HG02610 (cell line): ENCODE results near the gene CRX.
"Not testable (repeated sequence)": the region's sequence is repeated elsewhere in the genome, so short reads cannot be mapped to it uniquely, and the experiment has no call there.

Source experiments
- ATAC-seq: cut with Tn5 transposase; IDR thresholded peaks from one replicate; pipeline ENCODE4 v1.9.1; 2021; ENCODE audit warnings: mild to moderate bottlenecking, moderate library complexity; ENCODE audit not compliant: unreplicated experiment

Gene CRX

GRCh38 chr19:47803148-47803547 lies 18.6 kb upstream of the CRX start:
- ATAC-seq, result not testable (repeated sequence)

- ATAC-seq, result not testable (repeated sequence)
These were observed 18.1 kb upstream of the CRX start for GRCh38 chr19:47803671-47804070.

DNA sequence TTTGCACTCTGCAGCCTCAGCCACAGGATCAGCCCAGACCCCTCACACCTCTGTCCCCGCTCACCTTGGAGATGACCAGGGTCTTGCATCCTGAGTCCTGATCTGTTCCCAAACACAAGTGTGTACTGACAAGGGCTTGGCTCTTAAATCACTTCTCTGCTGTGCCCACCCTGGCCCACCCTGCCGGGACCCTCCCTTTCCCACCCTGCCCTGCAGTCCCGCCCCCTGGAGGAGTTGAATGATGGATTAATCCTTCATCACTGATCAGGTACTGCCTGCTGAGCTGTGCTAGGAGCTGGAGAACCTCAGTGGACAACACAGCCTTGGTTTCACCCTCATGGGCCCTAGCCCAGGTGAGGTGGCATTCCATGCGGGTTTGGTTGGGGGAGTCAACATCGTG lies 17.3 kb upstream of the CRX start, which contains the start of gene TPRX1:
TPRX1 (minus strand) TSS at position 101 of the 400 bp plus-strand sequence; CDS start at position 89, 12 bp downstream.
- ATAC-seq, result not testable (repeated sequence)

- ATAC-seq, result no peak
These were observed 16.4 kb upstream of the CRX start for GRCh38 chr19:47805313-47805712.

DNA sequence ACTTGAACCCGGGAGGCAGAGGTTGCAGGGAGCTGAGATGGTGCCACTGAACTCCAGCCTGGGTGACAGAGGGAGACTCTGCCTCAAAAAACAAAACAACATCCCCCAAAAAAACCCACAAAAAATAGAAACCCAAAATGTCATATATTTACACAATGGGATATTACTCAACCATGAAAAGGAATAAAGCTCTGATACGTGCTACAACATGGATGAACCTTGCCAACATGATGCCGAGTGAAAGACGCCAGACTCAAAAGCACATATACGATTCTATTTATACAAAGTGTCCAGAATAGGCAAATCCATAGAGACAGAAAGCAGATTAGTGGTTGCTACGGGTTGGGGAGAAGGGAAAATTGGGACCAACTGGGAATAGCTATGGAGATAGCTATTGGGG lies 15.3 kb upstream of the CRX start:
- ATAC-seq, result no peak

GRCh38 chr19:47813304-47813994 lies 8.3 kb upstream of the CRX start:
- no peak for ATAC-seq

- no peak for ATAC-seq
These were observed 7.8 kb upstream of the CRX start for GRCh38 chr19:47813995-47814328.

DNA sequence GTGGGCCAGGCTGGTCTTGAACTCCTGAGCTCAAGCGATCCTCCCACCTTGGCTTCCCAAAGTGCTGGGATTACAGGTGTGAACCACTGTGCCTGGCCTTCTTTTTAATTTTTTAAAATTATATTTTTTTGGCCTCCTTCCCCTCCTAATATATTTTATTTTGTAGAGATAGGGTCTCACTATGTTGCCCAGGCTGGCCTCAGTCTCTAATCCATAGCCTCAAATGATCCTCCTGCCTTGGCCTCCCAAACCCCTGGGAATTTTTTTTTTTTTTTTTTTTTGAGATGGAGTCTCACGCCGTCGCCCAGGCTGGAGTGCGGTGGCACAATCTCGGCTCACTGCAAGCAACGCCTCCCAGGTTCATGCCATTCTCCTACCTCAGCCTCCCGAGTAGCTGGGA lies 5.5 kb upstream of the CRX start:
- ATAC-seq, result not testable (repeated sequence)

- not testable (repeated sequence) for ATAC-seq
These were observed 3.5 kb upstream of the CRX start for GRCh38 chr19:47818221-47818620.

DNA sequence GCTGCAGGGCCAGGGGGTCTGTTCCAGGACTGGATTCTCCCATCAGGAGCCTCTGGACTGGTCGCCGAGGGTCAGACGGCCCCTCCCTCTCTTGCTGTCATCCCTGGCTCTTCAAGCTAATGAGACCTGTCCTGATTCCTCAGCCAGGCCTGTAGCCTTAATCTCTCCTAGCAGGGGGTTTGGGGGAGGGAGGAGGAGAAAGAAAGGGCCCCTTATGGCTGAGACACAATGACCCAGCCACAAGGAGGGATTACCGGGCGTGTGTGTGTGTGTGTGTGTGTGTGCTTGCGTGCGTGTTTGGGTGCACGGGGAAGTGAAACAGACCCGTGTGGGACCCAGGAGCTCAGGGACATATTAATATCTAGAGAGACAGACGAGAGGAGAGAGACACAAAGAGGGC lies 1.9 kb upstream of the CRX start:
- no peak for ATAC-seq

DNA sequence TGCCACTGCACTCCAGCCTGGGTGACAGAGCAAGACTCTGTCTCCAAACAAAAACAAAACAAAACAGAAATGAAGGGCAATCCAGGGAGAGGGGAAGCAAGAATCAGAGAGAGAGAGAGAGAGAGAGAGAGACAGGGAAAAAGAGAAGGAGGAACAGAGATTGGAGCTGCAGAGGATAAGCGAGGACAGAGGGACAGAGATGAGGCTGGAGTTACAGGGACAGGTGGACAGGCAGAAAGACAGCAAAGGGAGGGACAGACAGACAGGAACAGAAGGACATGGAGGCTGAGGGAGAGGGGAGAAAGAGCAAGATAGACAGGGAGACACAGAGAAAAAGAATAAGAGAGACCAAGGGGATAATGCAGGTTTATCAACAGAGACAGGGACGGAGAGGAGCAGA lies 1.3 kb upstream of the CRX start:
- ATAC-seq, result no peak

GRCh38 chr19:47824396-47824795 lies 2.7 kb downstream of the CRX start:
- ATAC-seq, result no peak

- ATAC-seq, result no peak
These were observed 5.1 kb downstream of the CRX start for GRCh38 chr19:47826800-47827199.

DNA sequence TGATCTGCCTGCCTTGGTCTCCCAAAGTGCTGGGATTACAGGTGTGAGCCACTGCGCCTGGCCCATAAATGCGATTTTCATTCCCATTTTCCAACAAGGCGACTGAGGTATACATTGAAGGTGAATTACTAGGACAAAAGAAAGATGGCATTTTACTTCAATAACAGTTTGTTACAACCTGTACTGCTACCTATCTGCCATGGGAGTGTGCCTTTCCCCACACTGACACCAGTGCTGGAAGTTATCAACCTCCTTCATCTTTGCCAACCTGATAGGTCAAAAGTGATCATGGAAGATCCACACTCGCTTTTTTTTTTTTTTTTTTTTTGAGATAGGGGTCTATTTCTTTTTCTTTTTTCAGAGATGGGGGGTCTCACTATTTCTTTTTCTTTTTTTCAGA lies 11.0 kb downstream of the CRX start:
- no peak for ATAC-seq

- no peak for ATAC-seq
These were observed 14.3 kb downstream of the CRX start for GRCh38 chr19:47836038-47836437.

DNA sequence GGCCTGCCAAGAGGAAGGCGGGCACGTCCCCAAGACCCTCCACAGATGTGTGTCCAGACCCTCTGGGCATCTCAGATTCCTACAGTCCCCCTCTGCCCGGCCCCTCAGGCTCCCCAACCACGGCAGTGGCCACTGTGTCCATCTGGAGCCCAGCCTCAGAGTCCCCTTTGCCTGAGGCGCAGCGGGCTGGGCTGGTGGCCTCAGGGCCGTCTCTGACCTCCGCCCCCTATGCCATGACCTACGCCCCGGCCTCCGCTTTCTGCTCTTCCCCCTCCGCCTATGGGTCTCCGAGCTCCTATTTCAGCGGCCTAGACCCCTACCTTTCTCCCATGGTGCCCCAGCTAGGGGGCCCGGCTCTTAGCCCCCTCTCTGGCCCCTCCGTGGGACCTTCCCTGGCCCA lies 17.7 kb downstream of the CRX start:
- no peak for ATAC-seq

DNA sequence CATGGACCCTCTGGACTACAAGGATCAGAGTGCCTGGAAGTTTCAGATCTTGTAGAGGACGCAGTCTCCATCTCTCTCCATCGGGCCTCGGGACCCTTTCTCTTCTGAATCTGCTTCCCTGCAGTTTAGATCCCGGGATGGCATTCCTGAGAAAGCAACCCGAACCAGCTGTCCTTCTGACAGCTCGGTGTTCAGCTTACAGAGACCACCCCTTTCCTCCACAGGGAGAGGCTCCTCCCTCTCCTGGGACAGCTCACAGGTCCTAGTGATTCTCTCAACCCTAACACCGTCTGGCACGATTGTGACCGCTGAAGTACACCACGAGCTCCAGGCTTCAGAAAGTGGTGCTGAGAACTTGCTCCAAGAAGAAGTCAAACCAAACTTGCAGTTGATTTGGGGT lies 18.2 kb downstream of the CRX start:
- no peak for ATAC-seq

DNA sequence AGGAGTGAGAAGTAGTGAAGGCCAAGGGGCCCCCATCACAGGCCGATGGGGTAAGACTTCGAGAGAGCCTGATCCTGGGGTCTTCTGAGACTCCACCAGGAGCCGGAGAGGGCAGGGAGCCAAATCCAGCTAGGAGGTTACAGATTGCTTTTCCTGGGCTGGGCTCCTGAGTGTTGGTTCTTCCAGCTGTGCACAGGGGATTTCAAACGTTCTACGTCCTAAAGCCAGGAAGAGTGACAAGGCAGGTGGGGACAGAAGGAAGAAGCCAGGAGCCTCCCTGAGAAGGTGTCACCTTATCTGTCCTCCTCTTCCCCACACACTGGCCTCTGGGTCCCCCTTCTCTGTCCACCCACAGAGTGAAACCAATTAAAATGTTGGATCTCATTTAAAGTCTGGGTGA lies 21.2 kb downstream of the CRX start:
- ATAC-seq, result no peak

DNA sequence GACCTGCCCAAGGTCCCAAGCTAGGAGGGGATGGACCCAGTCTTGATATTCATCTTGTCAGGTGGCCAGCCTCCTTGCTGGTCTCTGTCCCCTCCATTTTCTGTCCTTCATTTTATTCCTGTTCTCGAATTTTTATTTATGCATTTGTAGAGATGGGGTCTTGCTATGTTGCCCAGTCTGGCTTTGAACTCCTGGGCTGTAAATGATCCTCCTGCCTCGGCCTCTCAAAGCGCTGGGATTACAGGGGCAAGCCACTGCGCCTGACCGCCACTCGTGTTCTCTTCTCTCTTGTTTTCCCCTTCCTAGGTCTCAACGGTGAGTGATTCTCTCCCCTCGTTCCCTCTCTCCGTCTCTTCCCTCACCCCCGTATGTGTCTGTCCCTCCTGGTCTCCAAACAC lies 26.7 kb downstream of the CRX start:
- ATAC-seq, result no peak

DNA sequence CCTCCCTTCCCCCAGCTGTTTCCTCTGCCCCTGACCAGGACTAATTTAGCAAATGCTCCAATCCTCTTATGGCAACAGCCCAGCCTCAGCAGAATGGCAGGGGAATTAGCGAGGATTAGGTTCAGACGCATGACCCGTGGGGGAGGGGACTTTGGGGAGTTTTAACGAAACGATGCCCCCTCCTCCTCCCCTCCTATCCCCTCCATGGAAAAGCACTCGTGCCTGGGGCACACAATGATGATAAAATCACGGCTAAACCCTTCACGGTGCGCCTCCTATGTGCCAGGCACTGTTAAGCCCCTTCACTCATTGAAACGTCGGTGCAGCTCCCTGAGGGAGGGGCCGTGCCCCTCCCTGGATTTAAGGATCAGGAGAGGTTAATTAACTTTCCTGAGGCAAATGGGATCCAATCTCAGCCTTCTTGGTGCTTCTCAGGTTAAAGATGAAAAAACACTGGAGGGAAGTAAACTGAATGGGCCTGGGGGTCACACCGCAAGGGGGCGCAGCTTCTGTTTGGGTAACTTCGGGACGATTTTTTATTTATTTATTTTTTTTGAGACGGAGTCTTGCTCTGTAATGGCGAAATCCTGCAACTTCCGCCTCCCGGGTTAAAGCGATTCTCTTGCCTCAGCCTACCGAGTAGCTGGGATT lies 27.2 kb downstream of the CRX start:
- no peak for ATAC-seq

DNA sequence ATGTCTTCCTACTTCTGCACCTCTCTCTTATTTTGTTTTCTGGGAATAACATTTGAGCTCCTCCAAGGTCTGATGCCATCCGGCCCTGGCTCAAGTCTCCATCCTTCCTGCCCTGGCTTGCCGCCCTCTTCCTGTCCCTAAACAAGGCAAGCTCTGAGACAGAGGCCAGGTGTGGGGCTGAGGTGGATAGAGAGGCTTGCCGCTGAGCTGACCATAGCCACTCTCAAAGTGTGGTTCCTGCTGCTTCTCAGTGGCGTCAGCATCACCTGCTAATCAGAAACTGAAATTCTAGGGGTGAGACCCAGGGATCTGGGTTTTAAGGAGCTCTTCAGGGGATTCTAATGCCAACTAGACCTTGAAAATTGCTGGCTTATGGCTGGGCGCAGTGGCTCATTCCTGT lies 31.3 kb downstream of the CRX start:
- no peak for ATAC-seq

GRCh38 chr19:47854459-47854858 lies 32.7 kb downstream of the CRX start:
- no peak for ATAC-seq

- not testable (repeated sequence) for ATAC-seq
These were observed 36.5 kb downstream of the CRX start for GRCh38 chr19:47858231-47858630.
